ENCODE measurements around the gene MFAP2. TPM values are rescaled to one million over a fixed set of nuclear protein-coding genes. Genes with fewer than 3 reads are reported as not detected.

The MFAP2 gene
- total RNA-seq, 1 donor from 2014 or later: 4.8 TPM

Other genes starting within 250 kb of the MFAP2 start
- 6,195 TPM for gene RNU1-4, start 240.1 kb downstream of the MFAP2 start, total RNA-seq
- 6,195 TPM for gene RNU1-2, start 84.6 kb downstream of the MFAP2 start, total RNA-seq
- gene CROCC, start 58.7 kb downstream of the MFAP2 start, total RNA-seq: 7.4 TPM
- gene ATP13A2, start 31.3 kb upstream of the MFAP2 start, total RNA-seq: 13.3 TPM
- 260 TPM for gene SDHB, start 73.4 kb upstream of the MFAP2 start, total RNA-seq
- gene PADI2, start 138.8 kb upstream of the MFAP2 start, total RNA-seq: 1.3 TPM
- gene PADI1, start 224.5 kb upstream of the MFAP2 start, total RNA-seq: not detected